Activated CD8-positive, alpha-beta memory T cell treated with anti-CD3 and anti-CD28 coated beads for 24 hours (primary cell): ENCODE results near the gene KRT36.

Experiments used
- DNase-seq: peaks from one replicate; pipeline ENCODE4 v3.0.0-alpha.2; 2020

KRT36 gene

DNA sequence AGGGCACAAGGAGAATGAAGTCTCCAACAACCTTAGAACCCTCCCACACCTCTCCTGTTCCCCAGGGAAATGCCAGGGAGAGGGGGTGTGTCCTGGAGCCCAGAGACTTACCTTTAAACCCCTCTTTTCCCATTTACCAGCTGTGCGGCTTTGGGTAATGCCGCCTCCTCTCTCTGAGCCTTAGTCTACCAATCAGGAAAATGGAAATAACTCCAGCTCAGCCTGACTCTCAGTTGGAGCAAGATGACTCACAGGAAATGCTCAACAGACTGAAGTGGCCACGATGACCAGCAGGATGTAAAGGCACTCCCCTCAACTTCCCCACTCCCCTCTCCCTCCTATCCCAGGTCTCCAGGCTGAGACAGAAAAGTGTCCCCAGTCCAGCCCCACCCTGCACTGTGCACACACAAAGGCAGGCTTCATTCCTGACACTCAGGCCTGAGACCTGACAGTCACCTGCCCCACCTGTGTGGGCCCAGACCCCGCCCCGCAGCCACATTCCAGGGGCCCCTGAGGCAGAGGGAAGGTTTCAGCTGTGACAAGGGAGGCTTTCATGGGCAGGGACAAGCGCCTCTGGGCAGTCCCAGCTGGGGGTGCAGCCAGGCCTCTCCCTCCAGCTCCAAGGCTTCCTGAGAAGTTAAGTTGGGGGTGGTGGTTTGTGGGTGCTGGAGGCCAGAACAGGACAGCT lies 32.0 kb upstream of the KRT36 start:
- no peak for DNase-seq

DNA sequence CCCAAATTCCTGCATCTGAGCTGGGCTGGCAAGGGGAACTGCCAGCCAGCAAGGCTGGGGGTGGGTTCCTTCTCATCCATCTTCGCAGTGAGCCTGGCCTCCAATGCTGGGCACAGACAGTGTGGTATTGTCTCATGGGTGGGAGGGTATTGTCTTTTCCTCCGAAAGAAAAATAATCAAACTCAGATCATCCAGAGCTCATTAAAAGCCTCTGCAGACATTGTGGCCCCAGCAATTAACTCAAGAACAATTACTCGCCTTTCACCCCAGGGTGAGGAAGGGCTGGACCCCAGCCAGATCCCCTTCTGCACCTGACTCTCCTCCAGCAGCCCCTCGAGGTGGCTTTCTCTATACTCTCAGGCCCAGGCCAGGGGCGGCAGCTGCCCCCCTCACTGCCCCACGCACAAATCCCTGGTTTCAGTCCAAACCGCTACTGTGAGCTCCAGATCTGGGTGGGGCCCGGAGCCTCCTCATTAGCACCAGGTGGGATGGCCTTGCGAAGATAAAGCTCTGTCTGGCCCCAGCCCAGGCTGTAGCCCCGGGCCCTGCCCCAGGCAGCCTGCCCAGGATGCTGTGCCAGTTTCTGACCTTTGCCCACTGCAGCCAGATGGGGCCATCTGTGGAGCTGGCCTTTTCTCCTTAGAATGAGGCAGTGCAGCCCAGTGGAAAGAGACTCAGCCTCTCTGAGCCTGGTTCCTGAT lies 31.3 kb upstream of the KRT36 start:
- DNase-seq: no peak

DNA sequence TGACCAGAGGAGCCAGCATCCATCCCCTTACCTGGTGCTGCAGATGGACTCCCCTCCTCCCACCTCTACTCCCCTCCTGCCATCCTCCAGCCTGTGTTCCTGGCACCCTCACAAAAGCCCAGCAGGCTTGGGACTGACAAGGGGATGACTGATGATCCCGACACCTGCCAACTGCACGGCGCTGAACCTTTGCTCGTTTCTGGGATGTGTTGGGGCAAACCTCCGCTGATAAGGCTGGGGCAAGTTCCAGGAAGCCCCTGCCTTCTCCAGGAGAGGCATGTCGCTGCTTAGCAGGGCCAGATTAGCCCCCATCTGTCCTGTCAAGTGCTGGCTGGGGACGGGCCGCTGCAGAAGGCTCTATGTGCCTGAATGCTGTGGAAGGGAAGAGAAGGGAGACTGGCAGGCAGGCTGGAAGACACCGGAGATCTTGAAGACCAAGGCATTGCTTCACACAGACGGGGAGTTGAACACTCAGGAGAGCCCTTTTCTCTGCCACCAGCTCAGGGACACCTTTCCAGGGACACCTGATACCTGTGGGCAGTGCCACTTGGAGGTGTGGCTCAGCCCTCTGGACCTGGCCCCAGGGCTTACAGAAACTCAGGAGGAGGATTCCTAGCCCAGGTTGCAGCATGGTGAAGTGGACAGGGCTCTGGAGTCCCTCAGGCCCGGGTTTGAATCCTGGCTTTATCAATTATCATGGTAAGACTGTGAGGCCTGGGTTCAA lies 30.0 kb upstream of the KRT36 start:
- no peak for DNase-seq

DNA sequence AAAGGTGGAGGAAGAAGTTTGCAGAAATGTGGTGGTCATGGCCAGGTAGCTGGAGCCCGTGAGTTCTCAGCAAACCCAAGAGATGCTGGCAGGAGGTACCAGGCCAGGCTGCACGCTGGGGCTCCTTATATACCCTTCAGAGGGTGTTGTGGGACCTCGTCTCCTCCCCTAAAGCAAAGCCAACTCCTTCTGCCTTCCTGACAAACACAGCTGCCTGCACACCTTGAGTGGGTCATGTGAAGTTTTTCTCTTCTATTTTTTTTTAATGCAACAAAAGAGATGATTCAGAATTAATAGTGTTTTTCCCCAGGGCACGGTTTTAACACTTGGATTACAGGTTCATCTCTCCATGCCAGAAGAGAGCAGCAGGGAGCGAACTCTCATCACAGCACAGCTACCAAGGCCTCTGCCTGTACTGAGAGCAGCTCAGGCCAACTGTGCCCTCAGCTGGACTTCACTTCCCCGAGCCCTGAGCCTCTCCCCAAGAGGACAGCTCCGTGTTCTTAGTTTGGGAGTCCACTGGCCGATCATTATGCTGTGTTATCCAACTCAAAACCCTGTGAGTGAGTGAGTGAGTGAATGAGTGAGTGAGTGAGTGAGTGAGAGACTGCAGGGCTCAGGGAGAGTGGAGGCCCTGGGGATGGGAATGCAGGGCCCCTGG lies 29.2 kb upstream of the KRT36 start, which contains the start of gene KRT15:
KRT15 (minus strand) TSS at position 102 of the 661 bp plus-strand sequence; CDS start at position 39, 63 bp downstream.
- no peak for DNase-seq

DNA sequence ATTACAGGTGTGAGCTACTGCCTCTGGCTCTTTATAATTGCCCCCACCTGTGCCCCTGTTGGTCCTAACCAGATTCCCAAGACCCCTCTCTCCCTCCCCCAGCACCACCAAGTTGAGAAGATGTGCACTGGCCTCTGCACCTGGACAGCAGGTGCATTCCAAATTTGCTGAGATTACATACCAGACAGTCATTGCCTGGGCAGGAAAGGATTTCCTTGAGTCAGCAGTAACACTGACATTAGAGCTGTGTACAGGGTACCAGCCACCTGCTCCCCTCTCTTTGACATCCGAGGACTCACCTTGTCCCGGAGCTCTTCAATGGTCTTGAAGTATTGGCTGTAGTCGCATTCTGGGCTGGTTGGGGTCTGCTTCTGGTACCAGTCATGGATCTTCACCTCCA lies 28.3 kb upstream of the KRT36 start:
- no peak for DNase-seq

DNA sequence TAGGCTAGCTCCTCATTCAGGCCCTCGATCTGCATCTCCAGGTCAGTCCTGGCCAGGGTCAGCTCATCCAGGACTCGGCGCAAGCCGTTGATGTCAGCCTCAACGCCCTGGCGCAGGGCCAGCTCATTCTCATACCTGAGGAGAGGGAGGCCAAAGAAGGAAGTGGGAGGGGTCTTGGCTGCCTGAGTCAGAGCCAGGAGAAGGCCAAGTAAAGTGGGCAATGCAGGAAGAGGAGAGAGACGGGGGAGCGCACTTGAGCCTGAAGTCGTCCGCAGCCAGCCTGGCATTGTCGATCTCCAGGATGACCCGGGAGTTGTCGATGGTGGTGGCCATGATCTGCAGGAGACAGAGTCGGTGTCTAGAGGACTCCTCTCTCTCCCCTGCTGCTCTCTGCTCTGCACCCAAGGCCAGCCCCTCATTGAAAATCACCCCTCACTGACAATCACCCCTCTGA lies 27.1 kb upstream of the KRT36 start:
- no peak for DNase-seq

DNA sequence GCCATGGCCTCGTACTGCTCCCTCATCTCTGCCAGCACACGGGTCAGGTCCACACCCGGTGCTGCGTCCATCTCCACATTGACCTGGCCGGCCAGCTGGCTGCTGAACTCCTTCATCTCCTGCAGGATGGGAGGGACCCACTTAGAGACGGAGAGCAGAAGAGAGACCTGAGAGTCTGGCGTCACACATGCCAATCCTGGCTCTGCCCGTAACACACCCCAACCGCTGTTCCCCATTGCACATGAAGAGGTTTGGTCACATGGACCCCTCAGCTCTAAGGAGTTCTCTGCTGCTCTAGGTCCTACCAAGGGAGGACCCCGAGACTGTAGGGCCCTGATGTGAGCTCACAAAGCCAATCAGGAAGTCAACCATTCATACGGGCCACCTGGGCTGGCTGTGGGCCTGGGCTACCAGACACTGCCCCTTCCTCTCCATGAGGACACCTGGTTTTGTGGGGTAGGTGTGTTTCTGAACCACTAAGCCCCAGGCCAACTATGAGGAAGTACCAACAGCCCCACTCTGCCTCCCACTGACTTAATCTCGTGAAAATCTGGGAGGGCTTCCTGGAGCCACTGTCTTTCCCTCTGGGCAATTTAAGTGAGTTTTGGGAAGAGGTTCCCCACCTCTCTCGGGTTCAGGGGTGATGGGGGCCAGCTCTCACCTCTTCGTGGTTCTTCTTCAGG lies 26.6 kb upstream of the KRT36 start:
- no peak for DNase-seq

DNA sequence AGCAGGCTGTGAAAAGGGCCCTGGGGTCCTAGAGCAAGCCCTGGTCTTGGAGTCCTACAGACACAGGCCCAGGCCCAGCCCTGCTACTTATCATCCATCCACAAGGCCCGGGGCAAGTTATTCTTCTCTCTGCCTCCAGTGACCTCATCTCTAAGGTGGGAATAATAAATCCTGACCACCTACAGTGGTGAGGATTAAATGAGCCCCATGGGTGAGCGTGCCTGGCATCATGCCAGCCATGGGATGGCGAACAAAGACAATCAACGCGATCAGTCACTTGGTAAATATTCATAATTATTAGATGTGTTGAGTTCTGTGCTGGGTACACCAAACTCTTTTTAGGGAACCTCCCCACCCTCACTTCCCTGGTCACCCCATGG lies 23.4 kb upstream of the KRT36 start:
- no peak for DNase-seq

DNA sequence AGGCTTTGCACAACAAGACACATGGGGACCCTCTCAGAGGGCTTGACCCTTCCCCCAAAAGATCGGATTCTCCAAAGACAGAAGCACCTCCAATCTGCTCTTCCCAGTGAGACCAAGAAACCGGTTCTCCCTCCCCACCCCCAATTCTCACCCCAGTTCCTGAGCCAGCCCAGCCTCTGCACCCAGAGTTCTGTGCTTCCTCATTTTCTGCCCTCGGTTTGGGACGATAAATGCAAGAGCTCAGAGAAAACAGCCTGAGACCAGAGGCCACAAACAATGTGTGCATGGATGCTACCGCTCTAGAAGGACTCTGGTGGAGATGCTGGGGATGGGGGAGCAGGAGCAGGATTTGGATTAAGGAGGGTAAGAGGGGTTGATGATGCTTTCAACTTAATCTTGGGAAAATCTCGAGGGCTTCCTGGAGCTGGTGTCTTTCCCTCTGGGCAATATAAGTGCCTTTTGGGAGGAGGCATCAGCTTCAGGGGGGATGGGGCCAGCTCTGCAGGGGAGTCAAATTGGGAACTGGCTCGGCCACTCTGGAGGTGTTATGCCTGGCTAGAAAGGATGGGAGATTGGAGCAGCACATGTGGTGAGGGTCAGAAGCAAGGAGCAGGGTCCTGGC lies 22.9 kb upstream of the KRT36 start:
- no peak for DNase-seq

DNA sequence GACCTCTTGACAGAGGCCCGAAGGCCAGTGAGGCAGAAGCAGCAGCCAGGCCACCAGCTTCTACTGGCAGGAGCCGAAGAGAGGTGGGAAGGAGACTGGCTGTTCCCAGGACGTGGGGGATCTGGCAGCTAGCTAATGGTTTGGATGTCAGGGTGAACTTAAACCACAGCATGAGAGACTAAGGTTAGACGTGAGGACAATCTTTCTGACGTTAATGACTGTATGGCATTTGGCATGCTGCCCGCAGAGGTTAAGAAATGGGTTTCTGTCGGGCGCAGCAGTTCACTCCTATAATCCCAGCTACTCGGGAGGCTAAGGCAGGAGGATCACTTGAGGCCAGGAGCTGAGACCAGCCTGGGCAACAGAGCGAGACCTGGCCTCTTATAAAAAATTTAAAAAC lies 22.0 kb upstream of the KRT36 start:
- DNase-seq: no peak

DNA sequence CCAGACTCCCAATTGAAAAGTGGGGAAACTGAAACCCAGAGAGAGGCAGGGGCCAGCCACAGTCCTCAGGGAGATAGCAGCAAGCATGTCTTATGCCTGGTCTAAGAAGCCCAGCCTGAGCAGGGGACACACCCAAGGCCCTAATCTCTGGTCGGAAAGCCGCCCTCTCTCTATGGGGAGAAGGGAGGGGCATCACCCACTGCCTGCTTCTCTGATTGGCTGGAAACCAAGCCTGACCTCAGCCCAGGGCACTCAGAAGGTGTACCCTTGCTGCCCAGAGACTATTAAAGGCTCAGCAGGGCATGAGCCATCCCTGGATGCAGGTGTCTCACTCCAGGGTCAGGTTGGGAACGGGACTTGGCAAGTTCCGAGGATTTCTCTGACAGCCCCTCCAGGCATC lies 21.4 kb upstream of the KRT36 start:
- no peak for DNase-seq

DNA sequence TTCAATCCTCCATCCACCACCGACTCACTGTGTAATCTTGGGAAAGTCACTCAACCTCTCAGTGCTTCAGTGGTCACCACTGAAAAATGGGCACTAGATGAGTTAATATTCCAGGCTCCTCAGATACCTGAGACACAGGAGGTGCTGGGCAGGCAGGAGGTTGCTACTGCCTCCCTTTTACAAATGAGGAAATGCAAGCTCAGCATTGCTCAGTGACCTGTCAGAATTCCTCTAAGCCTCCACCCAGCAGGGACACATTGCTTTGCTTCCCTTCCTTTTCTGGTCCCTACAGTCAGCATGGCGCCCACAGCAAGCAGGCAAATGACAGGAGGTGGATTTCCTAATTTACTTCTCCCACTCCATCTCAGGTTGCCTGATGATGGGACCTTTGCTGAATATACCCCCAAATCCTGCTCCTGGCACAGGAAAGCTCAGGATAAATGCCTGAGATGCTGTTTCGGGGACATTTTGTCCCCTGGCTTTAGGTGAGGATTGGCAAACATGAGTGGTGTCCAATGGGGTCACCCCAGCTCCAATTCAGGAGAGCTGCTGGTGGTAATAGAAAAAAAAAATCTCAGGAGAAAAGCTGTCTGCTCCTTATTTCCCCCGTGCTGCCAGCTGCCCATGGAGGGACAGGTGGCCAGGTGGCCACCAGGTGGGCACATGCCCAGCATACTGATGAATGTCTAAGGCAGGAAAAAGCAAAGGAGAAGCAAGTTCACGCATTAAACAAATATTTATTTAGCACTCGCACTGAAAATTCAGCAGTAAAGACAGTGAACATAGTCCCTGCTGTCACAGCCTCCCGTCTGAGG lies 20.7 kb upstream of the KRT36 start:
- no peak for DNase-seq

DNA sequence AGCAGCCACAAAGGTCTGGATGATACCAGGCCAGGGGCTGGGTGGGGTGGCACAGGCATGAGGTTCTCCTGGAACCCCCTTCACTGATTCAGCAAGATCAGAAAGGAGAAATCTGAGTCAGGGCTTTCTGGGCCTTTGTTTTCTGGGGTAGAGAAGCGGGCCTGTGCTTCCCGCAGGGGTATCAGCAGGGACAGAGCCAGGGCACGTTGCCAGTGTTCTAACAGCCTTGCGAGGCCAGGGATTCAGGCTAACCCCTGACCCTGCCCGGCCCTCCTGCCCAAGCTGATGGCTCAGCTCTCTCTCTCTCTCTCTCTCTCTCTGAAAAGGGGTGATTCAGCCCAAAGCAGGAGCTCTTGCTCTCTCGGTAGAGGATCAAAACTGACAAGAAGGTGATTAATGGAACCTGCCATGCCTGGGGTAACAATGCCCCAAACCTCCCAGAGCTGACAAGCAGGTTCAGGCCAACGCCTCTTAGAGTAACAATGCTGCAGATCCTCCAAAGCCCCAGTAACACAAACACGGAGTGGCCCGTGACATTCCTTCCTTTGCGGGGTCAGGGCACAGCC lies 17.7 kb upstream of the KRT36 start:
- no peak for DNase-seq

DNA sequence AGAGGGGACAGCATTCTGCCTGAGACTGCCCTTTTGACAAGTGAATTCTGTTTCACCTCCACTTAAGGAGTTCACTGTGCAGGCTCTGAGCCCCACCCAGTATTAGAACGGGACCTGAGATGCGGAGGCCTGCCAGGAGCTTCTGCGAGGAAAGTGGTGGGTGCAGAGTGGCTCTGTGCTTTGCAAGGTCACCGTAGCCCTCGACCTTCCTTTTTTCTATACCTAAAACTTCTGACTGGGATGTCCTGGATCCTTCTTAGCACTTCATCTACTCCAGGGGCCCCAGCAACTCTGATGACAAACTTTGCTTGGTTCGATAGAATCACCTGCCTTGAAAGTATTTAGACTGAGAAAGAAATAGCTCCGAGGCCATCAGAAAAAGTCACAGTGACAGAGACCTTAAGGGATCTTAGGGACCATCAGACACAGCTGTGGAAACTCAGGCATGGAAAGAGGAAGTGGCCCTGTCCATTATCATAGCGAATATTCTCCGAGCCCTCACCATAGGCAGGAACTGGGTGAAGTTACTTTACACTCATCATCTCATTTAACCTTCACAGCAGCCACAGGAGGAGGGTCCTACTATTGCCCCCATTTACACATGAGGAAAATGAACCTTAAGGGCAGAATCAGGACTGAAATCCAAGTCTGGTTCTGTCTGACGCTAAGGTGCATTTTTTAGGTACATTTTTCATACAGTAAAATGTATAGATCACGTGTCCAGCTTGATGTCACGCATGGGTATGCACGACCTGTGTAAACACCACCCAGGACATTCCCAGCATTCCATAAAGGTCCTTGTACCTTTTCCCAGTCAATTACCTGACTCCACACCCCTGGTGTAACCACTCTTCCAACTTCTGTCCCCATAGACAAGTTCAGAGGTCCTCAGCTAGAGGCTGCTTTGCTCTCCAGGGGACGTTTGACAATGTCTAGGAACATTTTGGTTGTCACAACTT lies 16.4 kb upstream of the KRT36 start:
- DNase-seq: no peak

DNA sequence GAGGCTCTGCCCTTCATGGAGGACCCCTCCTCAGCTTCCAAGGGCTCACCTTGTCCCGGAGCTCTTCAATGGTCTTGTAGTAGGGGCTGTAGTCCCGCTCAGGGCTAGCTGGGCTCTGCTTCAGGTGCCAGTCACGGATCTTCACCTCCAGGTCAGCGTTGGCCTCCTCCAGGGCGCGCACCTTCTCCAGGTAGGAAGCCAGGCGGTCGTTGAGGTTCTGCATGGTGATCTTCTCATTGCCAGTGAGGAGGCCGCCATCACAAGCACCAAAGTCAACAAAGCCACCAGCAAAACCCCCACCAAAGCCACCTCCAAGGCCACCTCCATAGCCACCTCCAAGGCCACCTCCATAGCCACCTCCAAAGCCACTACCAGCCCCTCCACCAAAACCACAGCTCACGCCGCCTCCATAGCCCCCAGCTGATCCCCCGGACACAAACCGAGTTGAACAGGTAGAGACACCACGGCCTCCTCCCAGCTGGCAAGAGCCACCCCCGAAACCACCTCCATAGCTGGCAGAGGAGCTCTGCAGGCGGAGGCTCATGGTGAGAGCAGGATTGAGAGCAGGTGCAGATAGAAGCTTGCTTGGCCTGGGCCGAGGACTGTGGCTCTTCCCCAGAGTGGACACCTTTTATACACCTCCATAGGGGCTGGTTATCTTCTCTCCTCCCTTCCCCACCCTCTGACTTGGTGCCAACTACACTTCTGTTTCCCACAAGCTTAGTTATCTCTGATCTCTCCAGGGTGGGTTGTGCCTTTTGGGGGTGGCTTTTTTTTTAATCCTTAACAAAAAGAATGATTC lies 15.5 kb upstream of the KRT36 start, which contains the start of gene KRT13:
KRT13 (minus strand) TSS at position 606 of the 802 bp plus-strand sequence; CDS start at position 544, 62 bp downstream.
- no peak for DNase-seq

DNA sequence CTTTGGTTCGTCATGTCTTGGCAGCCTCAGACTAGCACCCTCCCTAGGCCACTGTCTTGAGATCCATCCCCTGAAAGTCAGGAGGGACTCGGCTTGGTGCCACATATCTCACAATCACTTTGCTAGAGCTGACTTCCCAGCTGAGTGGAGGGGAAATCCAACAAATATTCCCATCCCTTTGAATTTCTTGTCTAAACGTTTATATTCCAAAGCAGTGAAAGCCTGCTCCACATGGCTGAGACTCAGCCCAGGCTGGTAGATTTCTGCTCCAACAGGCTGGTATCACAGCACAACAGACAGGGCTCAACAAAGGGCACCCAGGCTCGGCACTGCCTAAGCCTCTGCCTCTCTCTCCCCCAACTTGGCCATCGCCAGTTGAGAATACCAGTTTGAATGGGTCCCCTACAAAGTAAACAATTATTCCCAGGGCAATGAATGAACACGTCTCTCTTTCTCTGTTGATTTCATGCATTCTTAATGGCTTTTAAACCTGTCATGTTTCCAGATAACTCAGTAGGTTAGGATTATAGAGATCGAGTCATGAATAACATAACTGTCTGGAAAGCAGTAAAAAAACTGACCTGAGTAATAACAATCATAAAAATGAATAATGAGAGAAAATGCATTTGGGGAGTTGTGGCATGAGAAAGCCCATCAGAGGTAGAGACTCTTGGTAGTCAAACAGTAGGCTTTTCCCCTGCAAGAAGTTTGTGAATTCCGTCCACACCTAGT lies 14.7 kb upstream of the KRT36 start:
- DNase-seq: no peak

DNA sequence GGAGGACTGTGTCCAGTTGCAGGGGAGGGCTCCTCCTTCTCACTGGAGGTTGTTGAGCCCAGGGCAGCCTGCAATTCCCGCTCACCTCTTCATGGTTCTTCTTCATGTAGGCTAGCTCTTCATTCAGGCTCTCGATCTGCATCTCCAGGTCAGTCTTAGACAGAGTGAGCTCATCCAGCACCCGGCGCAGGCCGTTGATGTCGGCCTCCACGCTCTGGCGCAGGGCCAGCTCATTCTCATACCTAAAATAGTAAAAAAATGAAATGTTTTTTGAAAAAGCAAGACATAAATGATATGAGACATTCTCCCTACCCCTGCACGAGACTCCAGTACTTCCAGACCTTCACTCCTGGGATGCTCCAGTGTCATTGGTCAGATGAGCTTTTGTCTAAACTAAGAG lies 13.5 kb upstream of the KRT36 start:
- no peak for DNase-seq
